Endothelial cell of umbilical vein (primary cell): ENCODE measurements around the gene SMC4. TPM values are rescaled to one million over a fixed set of nuclear protein-coding genes. Genes with fewer than 3 reads are reported as not detected.

Experiments
- BruUV-seq: library from RNA; stranded (reverse); fragments of 400-500 nt; replicated peaks from 2 replicates; lab custom pipeline; 2021; lab: Mats Ljungman, UMichigan
- CTCF ChIA-PET: fragments of 300-600, 350-600 bp; sonication (Branson Sonifier 250); formaldehyde crosslinking; loops from one replicate; lab custom pipeline; 2021; ENCODE audit warnings: antibody characterized with exemption, inconsistent platforms; lab: Charles Lee
- POLR2A ChIA-PET: fragments of 300-600, 350-600 bp; sonication (Branson Sonifier 250); formaldehyde crosslinking; loops from one replicate; lab custom pipeline; 2021; ENCODE audit warnings: antibody characterized with exemption, inconsistent platforms; lab: Charles Lee
- DNase-seq: peaks from one replicate; pipeline ENCODE4 v3.0.0-alpha.2; 2011; ENCODE audit warnings: low read depth, low spot score
- FAIRE-seq: peaks from 2 replicates; lab custom pipeline; 2011; peaks lifted over from hg19 to GRCh38; lab: Jason Lieb, UNC
- H2AFZ ChIP-seq: 2 replicates; pipeline ENCODE4 v1.6.0; 2012; ENCODE audit warnings: low read depth, low read length, control low read depth, inconsistent platforms
- H3K27ac ChIP-seq: 2 replicates; pipeline ENCODE4 v1.5.1; 2011; ENCODE audit warnings: low read depth, mild to moderate bottlenecking, control low read depth, low read length, moderate library complexity; ENCODE audit not compliant: insufficient read depth
- H3K27me3 ChIP-seq, 2 experiments: 2 replicates each; pipeline versions ENCODE4 v1.6.0 to v1.6.1; 2011; ENCODE audit warnings: low read length in 2 of 2, mixed read lengths in 1 of 2; ENCODE audit not compliant: control insufficient read depth in 2 of 2, insufficient read depth in 2 of 2
- H3K36me3 ChIP-seq, 2 experiments: 2 replicates in 1 of 2; 3 replicates in 1 of 2; pipeline ENCODE4 v1.5.1; 2011; ENCODE audit warnings: low read length in 2 of 2, mild to moderate bottlenecking in 1 of 2, moderate library complexity in 1 of 2; ENCODE audit not compliant: control insufficient read depth in 2 of 2, insufficient read depth in 2 of 2; ENCODE audit errors: extremely low read depth in 1 of 2
- H3K4me1 ChIP-seq: 3 replicates; pipeline ENCODE4 v1.5.1; 2011; ENCODE audit warnings: mild to moderate bottlenecking, low read length; ENCODE audit not compliant: control insufficient read depth, insufficient read depth; ENCODE audit errors: extremely low read depth
- H3K4me2 ChIP-seq: 2 replicates; pipeline ENCODE4 v1.6.1; 2011; ENCODE audit warnings: low read length, control low read depth, mixed read lengths; ENCODE audit not compliant: insufficient read depth
- H3K4me3 ChIP-seq, 3 experiments: fragments of 200-600 bp in 1 of 3; sonication (generic), shearing (Covaris generic) in 1 of 3; replicated peaks in 1 of 3; 2 replicates each; pipeline ENCODE4 v1.5.1; 2011 to 2016; ENCODE audit warnings: control low read depth in 3 of 3, low read length in 3 of 3, mild to moderate bottlenecking in 2 of 3, inconsistent platforms in 1 of 3, low read depth in 1 of 3, moderate library complexity in 1 of 3; ENCODE audit not compliant: insufficient read depth in 1 of 3
- H3K79me2 ChIP-seq: 2 replicates; pipeline ENCODE4 v1.6.0; 2012; ENCODE audit warnings: low read length, inconsistent platforms; ENCODE audit not compliant: control insufficient read depth, insufficient read depth
- H3K9ac ChIP-seq: replicated peaks from 2 replicates; pipeline ENCODE3; 2011; ENCODE audit warnings: low read length, control low read depth; ENCODE audit not compliant: insufficient read depth; ENCODE audit errors: extremely low read depth
- H3K9me1 ChIP-seq: replicated peaks from 3 replicates; pipeline ENCODE4 v1.6.0; 2011; ENCODE audit warnings: mild to moderate bottlenecking, low read length; ENCODE audit not compliant: control insufficient read depth, insufficient read depth; ENCODE audit errors: extremely low read depth
- H3K9me3 ChIP-seq: replicated peaks from 2 replicates; pipeline ENCODE4 v1.5.1; 2012; ENCODE audit warnings: low read length, inconsistent platforms; ENCODE audit not compliant: control insufficient read depth, insufficient read depth
- H4K20me1 ChIP-seq: replicated peaks from 2 replicates; pipeline ENCODE3; 2011; ENCODE audit warnings: mild to moderate bottlenecking, low read length; ENCODE audit not compliant: control insufficient read depth, insufficient read depth; ENCODE audit errors: extremely low read depth
- EZH2 ChIP-seq: IDR thresholded peaks from 2 replicates; pipeline ENCODE4 v1.6.1; 2012; ENCODE audit warnings: borderline replicate concordance, low read depth, mild to moderate bottlenecking, moderate library complexity, low read length, inconsistent platforms; ENCODE audit not compliant: severe bottlenecking
- FOS ChIP-seq: IDR thresholded peaks from 2 replicates; pipeline ENCODE4 v1.6.1; 2011; ENCODE audit warnings: mild to moderate bottlenecking, low read length, moderate library complexity, borderline replicate concordance; ENCODE audit not compliant: insufficient read depth
- GATA2 ChIP-seq: IDR thresholded peaks from 2 replicates; pipeline ENCODE4 v1.7.0; 2011; ENCODE audit warnings: low read depth, mild to moderate bottlenecking, moderate library complexity, mixed read lengths, low read length; ENCODE audit not compliant: insufficient read length, insufficient read depth
- JUN ChIP-seq: IDR thresholded peaks from 2 replicates; pipeline ENCODE4 v1.6.1; 2011; ENCODE audit warnings: borderline replicate concordance, low read depth; ENCODE audit not compliant: insufficient read length, insufficient read depth
- MYC ChIP-seq: IDR thresholded peaks from one replicate; pipeline ENCODE4 v1.6.1; 2011; ENCODE audit warnings: mild to moderate bottlenecking, low read depth, low read length
- POLR2A ChIP-seq: IDR thresholded peaks from 2 replicates; pipeline ENCODE4 v1.6.1; 2012; ENCODE audit warnings: low read depth, mild to moderate bottlenecking, control low read depth, low read length
- POLR2AphosphoS5 ChIP-seq: IDR thresholded peaks from 2 replicates; pipeline ENCODE4 v1.6.1; 2012; ENCODE audit warnings: low read depth, mild to moderate bottlenecking, control low read depth, low read length, moderate library complexity; ENCODE audit not compliant: insufficient read depth
- dilution Hi-C: fragments of 300-500 bp; cut with MboI; formaldehyde crosslinking; loops from one replicate; pipeline ENCODE4 v1.15.0; 2019; ENCODE audit warnings: low sequenced_read_pairs; ENCODE audit not compliant: extremely low pct_ligation_motif_present
- intact Hi-C: fragments of 100-400 bp; cut with micrococcal nuclease; formaldehyde crosslinking; loops from one replicate; pipeline ENCODE4 v1.10.0; 2022
- polyA plus RNA-seq, 4 experiments: library from polyadenylated mRNA; depleted of rRNA in 3 of 4; stranded (reverse) in 3 of 4; unstranded in 1 of 4; fragments of >200 nt; gene quantifications; 2 replicates each; pipeline versions ENCODE4 v1.2.1 to v1.2.3, GENCODE V29; 2011 to 2012; ENCODE audit warnings: missing spikeins in 1 of 4
- total RNA-seq: library from RNA; stranded (reverse); gene quantifications from 2 replicates; pipeline ENCODE4 v1.2.3, GENCODE V29; 2021
- TF ChIP-seq, protein P1 (sequence below), 2 donors: IDR thresholded peaks; 1 replicate in 1 of 2; 2 replicates in 1 of 2; pipeline ENCODE4 v1.5.1; 2011; ENCODE audit warnings: low read length in 2 of 2, mild to moderate bottlenecking in 2 of 2, moderate library complexity in 2 of 2, control low read depth in 1 of 2, inconsistent platforms in 1 of 2, low read depth in 1 of 2; ENCODE audit not compliant: insufficient read depth in 1 of 2; ENCODE audit errors: extremely low read depth in 1 of 2
- TF ChIP-seq, protein P2 (sequence below): IDR thresholded peaks from 2 replicates; pipeline ENCODE4 v1.6.1; 2011; ENCODE audit not compliant: insufficient read depth, insufficient read length

The SMC4 gene
- total and polyA plus RNA-seq, 2 donors (not counting 3 experiments of a cell fraction or from before 2014, with no cell fraction given): 32.1 to 153 TPM

DNA sequence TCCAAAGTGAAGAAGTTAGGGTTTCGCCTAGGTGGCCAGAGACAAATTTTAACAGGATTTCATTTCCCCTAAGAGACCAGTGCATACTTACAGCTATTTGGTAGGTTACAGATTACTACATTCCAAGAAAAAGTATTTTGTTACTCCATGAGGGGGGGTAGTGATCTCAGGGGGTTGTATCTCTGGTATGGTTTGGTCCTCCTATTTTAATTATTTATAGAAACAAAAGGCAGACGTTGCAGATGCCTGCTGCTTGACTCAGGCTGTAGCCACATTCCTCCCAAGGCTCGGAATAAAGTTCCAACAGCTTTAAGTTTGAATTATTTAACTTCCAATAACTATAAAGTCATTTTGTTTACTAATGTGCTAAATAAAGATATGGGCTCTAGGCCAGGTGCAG lies 51.4 kb downstream of the SMC4 start:
- H4K20me1 ChIP-seq: no peaks in the 10 kb centered on the region
- peak overlapping the region; percentile 44 for H3K4me2 ChIP-seq
- peaks cover 21% of the 10 kb centered on the region for H3K4me1 ChIP-seq
- no peak overlapping the region for H3K9ac ChIP-seq
- DNase-seq: no peak
- no peak for FAIRE-seq
- TF ChIP-seq POLR2A: no peak
- TF ChIP-seq, protein P1, sequence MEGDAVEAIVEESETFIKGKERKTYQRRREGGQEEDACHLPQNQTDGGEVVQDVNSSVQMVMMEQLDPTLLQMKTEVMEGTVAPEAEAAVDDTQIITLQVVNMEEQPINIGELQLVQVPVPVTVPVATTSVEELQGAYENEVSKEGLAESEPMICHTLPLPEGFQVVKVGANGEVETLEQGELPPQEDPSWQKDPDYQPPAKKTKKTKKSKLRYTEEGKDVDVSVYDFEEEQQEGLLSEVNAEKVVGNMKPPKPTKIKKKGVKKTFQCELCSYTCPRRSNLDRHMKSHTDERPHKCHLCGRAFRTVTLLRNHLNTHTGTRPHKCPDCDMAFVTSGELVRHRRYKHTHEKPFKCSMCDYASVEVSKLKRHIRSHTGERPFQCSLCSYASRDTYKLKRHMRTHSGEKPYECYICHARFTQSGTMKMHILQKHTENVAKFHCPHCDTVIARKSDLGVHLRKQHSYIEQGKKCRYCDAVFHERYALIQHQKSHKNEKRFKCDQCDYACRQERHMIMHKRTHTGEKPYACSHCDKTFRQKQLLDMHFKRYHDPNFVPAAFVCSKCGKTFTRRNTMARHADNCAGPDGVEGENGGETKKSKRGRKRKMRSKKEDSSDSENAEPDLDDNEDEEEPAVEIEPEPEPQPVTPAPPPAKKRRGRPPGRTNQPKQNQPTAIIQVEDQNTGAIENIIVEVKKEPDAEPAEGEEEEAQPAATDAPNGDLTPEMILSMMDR (IDR thresholded peaks at IDR 0.05; ENCODE audit: extremely low read depth in 1 of 2, insufficient read depth in 1 of 2, low read depth in 1 of 2, low read length in 2 of 2): no peak
- no peak for TF ChIP-seq EZH2
- TF ChIP-seq FOS: no peak
- TF ChIP-seq MYC: no peak
- no peak for TF ChIP-seq GATA2
- no peak for TF ChIP-seq POLR2AphosphoS5
- TF ChIP-seq, protein P2, sequence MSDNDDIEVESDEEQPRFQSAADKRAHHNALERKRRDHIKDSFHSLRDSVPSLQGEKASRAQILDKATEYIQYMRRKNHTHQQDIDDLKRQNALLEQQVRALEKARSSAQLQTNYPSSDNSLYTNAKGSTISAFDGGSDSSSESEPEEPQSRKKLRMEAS: no peak
- TF ChIP-seq JUN: no peak
- peaks cover 36% of the 10 kb centered on the region for H3K79me2 ChIP-seq
- ChIA-PET POLR2A (no interaction called here), CTCF (interaction anchor here (1.2 to 2.1 kb wide), 4 partner anchors 11 to 35 kb away, joined by 3 to 7 read pairs (median 6); no protein-coding TSS in a partner anchor)
- peak overlapping the region in 1 of 3 experiments; percentile 18 for H3K4me3 ChIP-seq
- intact Hi-C loops: no loop called here
- no peaks in the 10 kb centered on the region for H3K36me3 ChIP-seq
- H3K27ac ChIP-seq: peak overlapping the region; percentile 55
- no peaks in the 10 kb centered on the region for H3K27me3 ChIP-seq
- H3K9me3 ChIP-seq: no peaks in the 10 kb centered on the region
- no peak overlapping the region for H2AFZ ChIP-seq
- dilution Hi-C loops: no loop called here
- no peaks in the 10 kb centered on the region for H3K9me1 ChIP-seq
- no TSS peak for BruUV-seq
